OCI-LY3 (cell line): ENCODE measurements around the gene TCF12.

Experiments used
- CTCF ChIP-seq: fragments of 200-600, 300-600 bp; sonication (generic); IDR thresholded peaks from 2 replicates; pipeline ENCODE4 v1.5.1; 2014; ENCODE audit warnings: antibody characterized with exemption, low read length, low read depth
- EZH2phosphoT487 ChIP-seq: fragments of 200-600 bp; shearing (Covaris generic); IDR thresholded peaks from 2 replicates; pipeline ENCODE4 v1.6.1; 2018; ENCODE audit warnings: antibody characterized with exemption, mixed run types, low read depth

- no peak for TF ChIP-seq EZH2phosphoT487
- TF ChIP-seq CTCF: no peak
Observed at GRCh38 chr15:57035664-57036063, 117.2 kb downstream of the TCF12 start.
